ENCODE data around the gene PRRC2B.
"Not testable (repeated sequence)": the region's sequence is repeated elsewhere in the genome, so short reads cannot be mapped to it uniquely, and the experiment has no call there.

The PRRC2B gene

DNA sequence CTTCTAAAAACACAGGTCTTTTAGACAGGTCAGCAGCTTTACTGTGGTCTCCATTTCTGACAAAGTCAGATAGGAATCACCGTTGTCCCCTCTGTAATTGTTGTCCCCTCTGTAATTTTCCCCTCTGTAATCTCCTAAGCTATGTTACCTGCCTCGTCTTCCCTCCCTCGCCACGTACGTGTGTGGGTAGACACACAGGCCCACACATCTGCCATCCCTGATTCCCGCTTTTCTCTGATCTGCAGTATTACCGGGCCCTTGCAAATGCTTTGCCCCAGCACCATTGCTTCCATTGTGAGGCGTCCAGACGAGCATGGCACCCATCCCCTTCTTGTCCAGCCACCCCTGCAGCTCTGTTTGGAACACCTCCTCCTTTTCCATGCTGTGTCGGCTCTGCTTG is 63.9 kb downstream of the PRRC2B start:
- H3K4me1 Mint-ChIP-seq, result peaks cover 33% of the 10 kb centered on the region
- no peaks in the 10 kb centered on the region for H3K9me3 Mint-ChIP-seq
- H3K4me3 Mint-ChIP-seq, result no peak overlapping the region
- ATAC-seq (replicated peaks; ENCODE audit: extremely low read depth, poor library complexity, severe bottlenecking) (no peak), DNase-seq (ENCODE audit: low spot score in 2 of 2) (no peak)
- H3K27ac Mint-ChIP-seq (ENCODE audit: low read depth), result peak overlapping the region; percentile 2
- peaks cover 76% of the 10 kb centered on the region for H3K36me3 Mint-ChIP-seq (ENCODE audit: insufficient read depth)
- H3K27me3 Mint-ChIP-seq, result no peaks in the 10 kb centered on the region

DNA sequence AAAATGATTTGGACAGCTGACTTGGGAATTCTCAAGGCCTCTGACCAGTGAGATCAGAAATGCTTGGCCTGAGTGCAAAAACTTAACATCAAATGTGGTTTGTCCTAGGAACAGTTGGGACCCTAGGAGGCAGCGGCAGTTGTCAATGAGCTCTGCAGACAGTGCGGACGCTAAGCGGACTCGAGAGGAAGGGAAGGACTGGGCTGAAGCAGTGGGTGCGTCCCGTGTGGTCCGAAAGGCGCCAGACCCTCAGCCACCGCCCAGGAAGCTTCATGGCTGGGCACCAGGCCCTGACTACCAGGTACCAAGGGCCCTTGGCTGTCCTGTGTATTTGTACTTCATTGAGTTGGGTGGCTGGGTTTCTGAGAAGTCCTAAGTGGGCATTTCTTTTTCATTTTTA is 65.2 kb downstream of the PRRC2B start:
- no peak overlapping the region for H3K4me3 Mint-ChIP-seq
- no peak overlapping the region for H3K27ac Mint-ChIP-seq (ENCODE audit: low read depth)
- H3K27me3 Mint-ChIP-seq, result no peaks in the 10 kb centered on the region
- DNase-seq (ENCODE audit: low spot score in 2 of 2), result no peak
- no peak for ATAC-seq (replicated peaks; ENCODE audit: extremely low read depth, poor library complexity, severe bottlenecking)
- H3K36me3 Mint-ChIP-seq (ENCODE audit: insufficient read depth), result peaks cover 86% of the 10 kb centered on the region
- no peaks in the 10 kb centered on the region for H3K9me3 Mint-ChIP-seq
- peaks cover 25% of the 10 kb centered on the region for H3K4me1 Mint-ChIP-seq

DNA sequence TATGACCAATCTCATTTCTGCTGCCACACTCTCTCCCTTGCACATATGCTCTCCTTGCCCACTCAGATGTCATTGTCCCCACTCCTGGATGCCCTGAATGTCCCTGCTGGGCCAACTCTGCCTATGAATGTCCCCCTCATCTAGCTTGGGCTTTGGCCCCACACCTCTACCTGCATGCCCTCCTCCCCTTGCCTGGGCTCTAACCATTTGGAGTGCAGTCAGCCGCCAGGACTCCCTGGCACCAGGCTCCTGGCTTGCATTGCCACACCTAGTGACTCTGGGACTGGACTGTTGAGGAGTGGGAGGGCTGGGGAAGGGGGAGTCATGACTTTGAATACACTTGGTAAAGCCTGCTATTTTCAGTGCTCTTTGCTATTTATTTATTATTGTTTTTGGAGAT is 67.3 kb downstream of the PRRC2B start:
- no peak for DNase-seq (ENCODE audit: low spot score in 2 of 2)
- Mint-ChIP-seq H3K9me3 (no peaks in the 10 kb centered on the region), H3K4me1 (peaks cover 23% of the 10 kb centered on the region), H3K36me3 (ENCODE audit: insufficient read depth) (peaks cover 84% of the 10 kb centered on the region), H3K4me3 (no peak overlapping the region), H3K27ac (ENCODE audit: low read depth) (peak overlapping the region; percentile 89), H3K27me3 (no peaks in the 10 kb centered on the region)
- no peak for ATAC-seq (replicated peaks; ENCODE audit: extremely low read depth, poor library complexity, severe bottlenecking)

DNA sequence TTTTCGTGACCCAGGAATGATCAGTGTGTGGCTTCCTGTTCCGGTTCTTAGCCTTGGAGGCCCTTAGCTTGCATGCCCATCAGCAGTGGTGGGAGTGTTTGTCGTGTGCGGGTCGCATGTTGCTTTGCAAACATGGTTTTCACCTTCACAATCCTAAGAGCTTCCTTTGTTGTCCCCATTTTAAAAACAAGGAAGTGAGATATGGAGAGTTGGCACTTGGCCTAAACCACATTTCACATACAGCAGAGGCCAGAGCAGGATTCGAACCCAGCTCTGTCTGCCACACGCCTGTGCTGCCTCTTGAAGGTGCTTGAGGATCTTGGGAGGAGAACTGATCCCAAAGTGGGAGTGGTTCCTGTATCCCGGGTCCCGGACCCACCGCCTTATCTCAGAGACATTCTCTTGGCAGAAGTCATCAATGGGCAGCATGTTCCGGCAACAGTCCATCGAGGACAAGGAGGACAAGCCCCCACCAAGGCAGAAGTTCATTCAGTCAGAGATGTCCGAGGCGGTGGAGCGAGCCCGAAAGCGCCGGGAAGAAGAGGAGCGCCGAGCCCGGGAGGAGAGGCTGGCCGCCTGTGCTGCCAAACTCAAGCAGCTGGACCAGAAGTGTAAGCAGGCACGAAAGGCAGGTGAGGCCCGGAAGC is 70.6 kb downstream of the PRRC2B start:
- Mint-ChIP-seq H3K36me3 (ENCODE audit: insufficient read depth) (peaks cover 77% of the 10 kb centered on the region), H3K27me3 (no peaks in the 10 kb centered on the region), H3K9me3 (no peaks in the 10 kb centered on the region), H3K4me1 (peaks cover 15% of the 10 kb centered on the region), H3K4me3 (no peak overlapping the region), H3K27ac (ENCODE audit: low read depth) (no peak overlapping the region)
- no peak for ATAC-seq (replicated peaks; ENCODE audit: extremely low read depth, poor library complexity, severe bottlenecking)
- DNase-seq (ENCODE audit: low spot score in 2 of 2), result no peak

DNA sequence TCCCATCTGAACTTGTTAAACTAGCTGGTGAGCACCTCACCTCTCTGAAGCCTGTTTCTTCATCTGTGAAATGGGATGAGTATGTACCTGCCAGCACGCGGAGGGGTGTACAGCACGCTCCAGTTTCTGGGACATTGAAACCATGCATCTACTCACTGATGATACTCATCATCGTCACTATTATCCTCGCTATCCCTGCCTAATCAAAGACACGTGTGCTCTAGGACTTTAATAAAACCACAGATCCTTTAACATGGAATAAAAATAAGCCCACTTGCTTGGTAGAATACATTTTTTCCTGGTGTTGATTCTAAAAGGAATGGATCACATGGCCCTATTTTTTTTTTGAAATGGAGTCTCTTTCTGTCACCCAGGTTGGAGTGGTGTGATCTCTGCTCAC is 71.5 kb downstream of the PRRC2B start:
- Mint-ChIP-seq H3K27ac (ENCODE audit: low read depth) (no peak overlapping the region), H3K4me1 (peaks cover 20% of the 10 kb centered on the region), H3K4me3 (no peak overlapping the region), H3K9me3 (no peaks in the 10 kb centered on the region), H3K36me3 (ENCODE audit: insufficient read depth) (peaks cover 74% of the 10 kb centered on the region), H3K27me3 (no peaks in the 10 kb centered on the region)
- ATAC-seq (replicated peaks; ENCODE audit: extremely low read depth, poor library complexity, severe bottlenecking), result no peak
- no peak for DNase-seq (ENCODE audit: low spot score in 2 of 2)

DNA sequence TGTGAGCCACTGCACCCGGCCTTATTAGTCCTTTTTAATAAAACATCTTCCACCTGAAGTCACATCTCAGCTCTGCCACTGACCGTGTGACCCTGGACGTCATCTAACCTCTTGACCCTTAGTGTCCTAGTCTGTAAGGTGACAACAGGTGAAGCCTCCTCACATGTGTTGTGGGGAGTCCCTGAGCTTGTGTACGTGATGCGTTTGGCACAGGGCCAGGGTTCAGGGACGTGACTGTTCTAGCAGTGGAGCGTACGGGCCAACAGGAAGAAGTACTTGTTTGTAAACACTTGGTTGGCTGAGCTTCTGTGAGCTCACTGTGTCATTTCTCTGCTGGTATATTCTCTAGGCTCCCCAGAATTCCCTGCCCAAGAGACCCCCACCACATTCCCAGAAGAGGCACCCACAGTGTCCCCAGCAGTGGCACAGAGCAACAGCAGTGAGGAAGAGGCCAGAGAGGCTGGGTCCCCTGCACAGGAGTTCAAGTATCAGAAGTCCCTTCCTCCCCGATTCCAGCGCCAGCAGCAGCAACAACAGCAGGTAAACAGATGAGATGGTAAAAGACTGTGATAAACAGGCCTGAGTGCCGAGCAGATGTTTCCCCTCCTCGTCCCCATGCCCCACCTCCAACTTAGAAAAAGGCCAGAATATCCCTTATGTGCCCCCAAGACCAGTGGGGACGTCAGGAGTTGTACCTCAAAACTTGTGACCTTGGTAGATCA is 73.5 kb downstream of the PRRC2B start:
- Mint-ChIP-seq H3K27me3 (no peaks in the 10 kb centered on the region), H3K4me3 (no peak overlapping the region), H3K27ac (ENCODE audit: low read depth) (peak overlapping the region; percentile 77), H3K4me1 (peaks cover 10% of the 10 kb centered on the region), H3K36me3 (ENCODE audit: insufficient read depth) (peaks cover 79% of the 10 kb centered on the region), H3K9me3 (no peaks in the 10 kb centered on the region)
- no peak for ATAC-seq (replicated peaks; ENCODE audit: extremely low read depth, poor library complexity, severe bottlenecking)
- DNase-seq (ENCODE audit: low spot score in 2 of 2), result no peak

DNA sequence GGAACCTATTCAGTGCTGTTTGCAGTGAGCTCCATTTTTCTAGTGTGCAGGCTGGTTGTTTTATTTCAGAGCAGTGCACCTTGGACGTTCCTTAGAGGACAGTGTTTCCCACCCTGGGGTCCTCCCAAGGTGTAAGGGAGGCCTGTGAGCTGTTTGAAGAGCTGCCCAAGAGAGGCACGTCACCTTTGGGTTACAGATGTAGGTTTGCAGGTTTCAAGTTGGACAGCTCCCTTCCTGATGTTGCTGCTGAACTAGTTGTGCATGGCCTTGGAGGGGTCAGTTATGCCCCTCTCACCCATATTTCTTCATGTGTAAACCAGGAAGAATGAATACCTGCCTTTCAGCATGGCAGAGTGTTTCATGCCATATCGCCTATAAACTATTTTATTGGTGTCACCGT is 74.1 kb downstream of the PRRC2B start:
- H3K36me3 Mint-ChIP-seq (ENCODE audit: insufficient read depth), result peaks cover 83% of the 10 kb centered on the region

DNA sequence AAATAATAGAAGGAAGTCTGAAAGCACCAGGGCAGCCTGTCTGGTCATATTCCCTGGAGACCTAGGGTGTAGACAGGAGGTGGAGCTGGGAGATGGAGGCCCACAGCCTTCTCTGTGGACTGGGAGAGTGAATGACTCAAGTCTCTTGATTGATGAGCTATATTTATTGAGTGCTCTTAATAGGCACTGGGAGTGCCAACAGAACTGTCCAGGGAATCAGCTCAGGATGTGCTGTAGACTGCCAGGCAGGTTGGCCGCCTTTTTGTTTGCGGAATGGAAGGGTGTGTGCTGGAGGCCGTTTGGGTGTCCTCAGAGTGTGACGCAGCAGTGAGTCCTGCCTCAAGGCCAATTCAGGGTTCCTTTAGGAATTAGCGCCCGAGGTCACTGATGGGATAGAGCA is 75.5 kb downstream of the PRRC2B start:
- Mint-ChIP-seq H3K9me3 (no peaks in the 10 kb centered on the region), H3K36me3 (ENCODE audit: insufficient read depth) (peaks cover 81% of the 10 kb centered on the region), H3K27ac (ENCODE audit: low read depth) (peak overlapping the region; percentile 58), H3K27me3 (no peaks in the 10 kb centered on the region), H3K4me1 (peaks cover 10% of the 10 kb centered on the region), H3K4me3 (no peak overlapping the region)
- no peak for DNase-seq (ENCODE audit: low spot score in 2 of 2)
- no peak for ATAC-seq (replicated peaks; ENCODE audit: extremely low read depth, poor library complexity, severe bottlenecking)

More for the DNA sequence above, 74.1 kb downstream of the PRRC2B start:
- Mint-ChIP-seq H3K4me3 (no peak overlapping the region), H3K27me3 (no peaks in the 10 kb centered on the region), H3K4me1 (peaks cover 10% of the 10 kb centered on the region), H3K9me3 (no peaks in the 10 kb centered on the region), H3K27ac (ENCODE audit: low read depth) (no peak overlapping the region)
- no peak for ATAC-seq (replicated peaks; ENCODE audit: extremely low read depth, poor library complexity, severe bottlenecking)
- no peak for DNase-seq (ENCODE audit: low spot score in 2 of 2)

DNA sequence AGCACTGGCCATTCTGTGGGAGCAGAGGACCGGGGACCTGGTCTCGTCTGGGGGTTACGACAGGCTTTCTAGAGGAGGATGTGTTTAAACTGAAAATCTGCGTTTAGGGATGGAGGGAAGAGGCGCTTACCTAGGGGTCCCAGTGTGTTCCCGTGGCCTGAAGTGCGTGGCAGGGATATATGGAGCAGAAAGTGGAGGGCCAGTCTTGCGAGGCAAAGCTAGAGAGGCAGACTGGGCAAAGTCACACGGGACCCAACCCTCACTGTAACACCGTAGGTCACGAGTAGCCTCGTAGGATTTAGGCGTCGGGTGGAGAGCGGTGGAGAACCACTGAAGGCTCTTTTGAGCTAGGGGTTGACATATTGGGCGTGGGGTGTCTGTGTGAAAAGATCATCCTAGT is 76.1 kb downstream of the PRRC2B start:
- DNase-seq (ENCODE audit: low spot score in 2 of 2) (no peak), ATAC-seq (replicated peaks; ENCODE audit: extremely low read depth, poor library complexity, severe bottlenecking) (no peak)
- Mint-ChIP-seq H3K36me3 (ENCODE audit: insufficient read depth) (peaks cover 75% of the 10 kb centered on the region), H3K4me1 (peaks cover 10% of the 10 kb centered on the region), H3K27ac (ENCODE audit: low read depth) (peak overlapping the region; percentile 58), H3K4me3 (no peak overlapping the region), H3K9me3 (no peaks in the 10 kb centered on the region), H3K27me3 (no peaks in the 10 kb centered on the region)

DNA sequence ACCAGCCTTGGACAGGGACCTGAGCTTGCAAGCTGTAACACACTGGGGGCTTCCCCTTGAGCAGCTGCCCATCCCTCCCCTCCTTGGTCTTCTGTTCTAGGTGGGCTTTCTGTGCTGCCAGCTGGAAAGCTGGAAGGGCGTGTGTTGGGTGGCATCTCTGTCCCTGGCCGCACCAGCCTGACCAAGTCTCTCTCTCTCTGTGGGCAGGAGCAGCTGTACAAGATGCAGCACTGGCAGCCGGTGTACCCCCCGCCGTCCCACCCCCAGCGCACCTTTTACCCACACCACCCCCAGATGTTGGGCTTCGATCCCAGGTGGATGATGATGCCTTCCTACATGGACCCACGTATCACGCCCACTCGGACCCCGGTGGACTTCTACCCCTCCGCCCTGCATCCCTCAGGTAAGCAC is 76.7 kb downstream of the PRRC2B start:
- peaks cover 10% of the 10 kb centered on the region for H3K4me1 Mint-ChIP-seq
- H3K27me3 Mint-ChIP-seq, result no peaks in the 10 kb centered on the region
- no peak overlapping the region for H3K27ac Mint-ChIP-seq (ENCODE audit: low read depth)
- peaks cover 71% of the 10 kb centered on the region for H3K36me3 Mint-ChIP-seq (ENCODE audit: insufficient read depth)
- DNase-seq (ENCODE audit: low spot score in 2 of 2) (no peak), ATAC-seq (replicated peaks; ENCODE audit: extremely low read depth, poor library complexity, severe bottlenecking) (no peak)
- no peaks in the 10 kb centered on the region for H3K9me3 Mint-ChIP-seq
- no peak overlapping the region for H3K4me3 Mint-ChIP-seq

DNA sequence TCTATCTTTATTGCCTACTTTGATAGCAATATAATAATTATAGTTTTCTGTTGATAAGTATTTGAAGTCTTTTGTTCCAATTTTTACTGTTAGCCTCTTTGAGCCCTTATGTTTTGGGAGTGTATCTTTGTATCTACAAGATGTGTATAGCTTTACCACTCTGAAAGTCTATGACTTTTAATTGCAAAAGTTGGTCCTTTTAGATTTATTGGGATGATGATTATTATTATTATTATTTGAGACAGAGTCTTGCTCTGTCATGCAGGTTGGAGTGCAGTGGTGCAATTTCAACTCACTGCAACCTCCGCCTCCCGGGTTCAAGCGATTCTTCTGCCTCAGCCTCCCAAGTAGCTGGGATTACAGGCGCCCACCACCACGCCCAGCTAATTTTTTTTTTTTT is 78.2 kb downstream of the PRRC2B start:
- not testable (repeated sequence) for DNase-seq (ENCODE audit: low spot score in 2 of 2); H3K4me3 Mint-ChIP-seq; H3K9me3 Mint-ChIP-seq; H3K27ac Mint-ChIP-seq (ENCODE audit: low read depth); ATAC-seq (replicated peaks; ENCODE audit: extremely low read depth, poor library complexity, severe bottlenecking); H3K4me1 Mint-ChIP-seq; H3K27me3 Mint-ChIP-seq
- peaks cover 64% of the 10 kb centered on the region for H3K36me3 Mint-ChIP-seq (ENCODE audit: insufficient read depth)

DNA sequence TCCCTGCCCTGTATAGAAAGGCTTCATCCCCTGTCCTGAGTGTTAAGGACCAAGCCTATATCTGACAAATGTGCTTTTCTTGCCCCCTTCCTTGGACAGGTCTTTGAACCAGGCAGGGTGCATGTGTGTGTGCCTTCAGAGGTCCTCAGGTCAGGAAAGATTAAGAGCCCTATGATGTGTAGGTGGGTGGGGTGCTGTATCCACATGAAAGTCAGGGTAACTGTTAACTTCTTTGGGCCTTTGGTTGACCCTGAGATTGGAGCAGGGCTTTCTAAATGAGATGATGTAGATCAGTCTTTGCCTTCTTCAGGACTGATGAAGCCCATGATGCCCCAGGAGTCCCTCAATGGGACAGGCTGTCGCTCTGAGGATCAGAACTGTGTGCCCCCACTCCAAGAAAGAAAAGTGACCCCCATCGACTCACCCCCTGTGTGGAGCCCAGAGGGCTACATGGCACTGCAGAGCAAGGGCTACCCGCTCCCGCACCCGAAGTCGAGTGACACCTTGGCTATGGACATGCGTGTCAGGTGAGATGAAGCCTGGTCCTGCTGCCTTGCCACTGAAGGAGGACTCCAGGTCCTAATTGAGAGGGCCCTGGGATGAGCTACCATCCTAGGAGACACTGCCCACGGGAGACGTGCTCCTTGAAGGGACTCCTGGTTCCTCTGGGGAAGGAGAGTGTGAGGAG is 79.5 kb downstream of the PRRC2B start:
- Mint-ChIP-seq H3K9me3 (no peaks in the 10 kb centered on the region), H3K27ac (ENCODE audit: low read depth) (peak overlapping the region; percentile 5)
- no peak for ATAC-seq (replicated peaks; ENCODE audit: extremely low read depth, poor library complexity, severe bottlenecking)

DNA sequence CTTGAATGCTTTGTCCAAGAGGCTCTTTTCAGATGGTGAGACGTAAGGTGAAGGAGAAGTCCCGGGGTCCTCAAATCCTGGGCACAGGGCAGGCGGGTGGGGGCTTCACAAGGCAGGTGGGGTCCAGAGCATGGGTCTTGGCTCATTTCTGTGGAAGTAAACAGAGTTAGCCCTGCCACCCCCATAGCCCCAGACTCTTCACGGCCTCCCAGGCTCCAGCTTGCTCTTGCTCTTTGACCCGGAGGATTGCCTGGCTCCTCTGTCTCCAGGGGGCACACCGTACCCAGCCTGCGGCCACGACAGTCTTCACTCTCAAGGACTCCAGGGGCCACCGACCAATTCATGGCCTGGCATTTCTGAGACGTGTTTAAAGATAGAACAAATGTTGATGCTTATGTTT is 80.0 kb downstream of the PRRC2B start:
- DNase-seq (ENCODE audit: low spot score in 2 of 2) (no peak), ATAC-seq (replicated peaks; ENCODE audit: extremely low read depth, poor library complexity, severe bottlenecking) (no peak)
- Mint-ChIP-seq H3K4me3 (no peak overlapping the region), H3K27ac (ENCODE audit: low read depth) (peak overlapping the region; percentile 85), H3K9me3 (no peaks in the 10 kb centered on the region), H3K27me3 (no peaks in the 10 kb centered on the region), H3K4me1 (peaks cover 23% of the 10 kb centered on the region), H3K36me3 (ENCODE audit: insufficient read depth) (peaks cover 70% of the 10 kb centered on the region)

More for the DNA sequence above, 79.5 kb downstream of the PRRC2B start:
- no peaks in the 10 kb centered on the region for H3K27me3 Mint-ChIP-seq
- no peak overlapping the region for H3K4me3 Mint-ChIP-seq
- DNase-seq (ENCODE audit: low spot score in 2 of 2), result no peak
- H3K36me3 Mint-ChIP-seq (ENCODE audit: insufficient read depth), result peaks cover 67% of the 10 kb centered on the region
- peaks cover 21% of the 10 kb centered on the region for H3K4me1 Mint-ChIP-seq
